MV-4-11 (cell line): ENCODE results near the gene SNRPB.

Source experiments
- DNase-seq: peaks from one replicate; lab custom pipeline; 2025; lab: John Stamatoyannopoulos, UW

Gene SNRPB

DNA sequence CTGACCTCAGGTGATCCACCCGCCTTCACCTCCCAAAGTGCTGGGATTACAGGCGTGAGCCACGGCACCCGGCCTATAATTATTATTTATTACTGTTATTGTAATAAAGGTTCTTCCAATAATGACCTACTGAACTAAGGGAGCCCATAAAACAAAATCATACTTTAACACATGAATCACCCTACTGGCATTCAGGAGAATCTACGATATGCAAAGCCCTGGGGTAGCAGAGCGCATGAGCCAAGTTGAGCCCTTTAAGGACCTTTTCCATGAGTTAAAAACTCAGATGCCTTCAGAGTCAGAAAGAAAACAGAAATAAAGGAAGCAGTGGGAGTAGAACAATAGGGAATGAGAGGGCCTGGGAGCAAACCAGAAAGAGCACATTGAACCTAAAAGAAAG, 41.5 kb downstream of the SNRPB start:
- no peak for DNase-seq

DNA sequence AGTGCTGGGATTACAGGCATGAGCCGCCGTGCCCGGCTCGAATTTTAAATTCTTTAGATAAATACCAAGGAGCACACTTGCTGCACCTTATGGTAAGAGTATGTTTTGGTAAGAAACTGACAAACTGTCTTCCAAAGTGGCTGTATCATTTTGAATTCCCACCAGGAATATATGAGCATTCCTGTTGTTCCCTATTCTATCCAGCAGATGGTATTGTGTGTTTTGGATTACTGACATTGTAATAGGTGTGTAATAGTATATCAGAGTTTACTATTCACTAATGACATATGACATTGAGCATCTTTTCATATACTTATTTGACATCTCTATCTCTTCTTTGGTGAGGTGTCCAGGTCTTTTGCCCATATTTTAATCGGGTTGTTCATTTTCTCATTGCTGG, 49.3 kb downstream of the SNRPB start:
- no peak for DNase-seq

- DNase-seq = no peak
Measured at GRCh38 chr20:2420510-2420909, 50.1 kb downstream of the SNRPB start.

- DNase-seq = no peak
Measured at GRCh38 chr20:2418388-2418787, 52.2 kb downstream of the SNRPB start.

DNA sequence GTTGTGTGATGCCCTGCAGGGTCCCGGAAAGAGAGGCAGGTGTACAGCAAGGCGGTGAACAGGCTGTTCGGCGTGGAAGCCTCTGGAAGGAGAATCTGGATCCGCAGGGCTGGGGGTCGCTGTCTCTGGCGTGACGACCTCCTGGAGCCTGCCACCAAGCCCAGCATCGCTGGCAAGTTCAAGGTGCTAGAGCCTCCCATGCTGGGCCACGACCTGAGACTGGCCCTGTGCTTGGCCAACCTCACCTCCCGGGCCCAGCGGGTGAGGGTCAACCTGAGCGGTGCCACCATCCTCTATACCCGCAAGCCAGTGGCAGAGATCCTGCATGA, 53.4 kb downstream of the SNRPB start:
- no peak for DNase-seq

DNA sequence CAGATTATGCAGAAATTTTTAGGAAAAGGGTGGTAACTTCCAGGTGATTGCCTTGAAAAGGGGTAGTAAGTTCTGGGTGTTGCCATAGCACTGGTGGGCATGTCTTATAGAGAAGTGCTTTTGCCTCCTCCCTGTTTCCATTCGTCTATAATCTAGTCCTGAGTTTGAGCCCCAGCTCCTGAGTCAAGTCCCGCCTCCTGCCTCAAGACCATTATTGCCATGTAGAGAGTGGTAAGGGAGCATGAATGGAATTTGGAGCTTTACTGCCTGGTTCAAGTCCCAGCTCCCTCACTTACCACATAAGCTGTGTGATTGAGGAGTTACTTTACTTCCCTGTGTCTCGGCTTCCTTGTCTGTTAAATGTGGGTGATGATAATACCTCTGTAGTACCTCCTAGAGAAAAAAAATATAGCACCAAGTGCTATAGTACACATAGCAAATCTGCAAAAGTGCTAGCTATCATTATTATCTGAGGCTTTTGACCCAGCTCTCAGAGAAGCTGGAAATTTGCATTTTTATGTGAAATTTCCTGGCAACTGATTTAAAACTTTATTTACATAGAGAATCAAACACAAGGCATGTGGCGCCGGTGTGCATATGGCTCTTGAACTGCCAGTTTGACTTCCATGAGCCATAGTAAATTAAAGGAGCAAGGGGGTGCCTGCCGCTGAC, 53.9 kb downstream of the SNRPB start:
- DNase-seq = peak; percentile 3
